Measurements from ENCODE around the gene SETD2. TPM values are rescaled to one million over a fixed set of nuclear protein-coding genes. Genes with fewer than 3 reads are reported as not detected.

Gene SETD2
- total RNA-seq, 1 experiment from 2014 or later, result 60.8 TPM

DNA sequence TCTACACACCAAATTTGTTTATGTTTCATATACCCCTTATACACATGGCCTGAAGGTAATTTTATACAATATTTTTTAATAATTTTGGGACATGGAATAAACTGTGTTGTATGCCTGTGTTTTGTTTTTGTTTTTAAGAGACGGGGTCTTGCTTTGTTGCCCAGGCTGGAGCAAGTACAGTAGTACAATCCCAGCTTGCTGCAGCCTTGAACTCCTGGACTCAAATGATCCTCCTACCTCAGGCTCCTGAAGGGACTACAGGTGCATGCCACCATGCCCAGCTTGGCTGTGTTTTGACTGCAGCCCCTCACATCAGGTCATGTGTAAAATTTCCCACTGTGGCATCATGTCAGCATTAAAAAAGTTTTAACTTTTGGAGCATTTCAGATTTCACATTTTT lies 18.6 kb downstream of the SETD2 start:
- no peak overlapping the region for H3K14ac ChIP-seq (ENCODE audit: insufficient read depth, low read length)
- Mint-ChIP-seq H3K27me3 (ENCODE audit: low read depth) (no peaks in the 10 kb centered on the region), H3K36me3 (ENCODE audit: insufficient read depth in 1 of 3, low read depth in 3 of 3) (peaks cover 0 to 4% (median 0%) of the 10 kb centered on the region in 3 experiments; a peak in 1 of 7 replicates), H3K27ac (no peak overlapping the region), H3K9me3 (no peaks in the 10 kb centered on the region), H3K4me3 (no peak overlapping the region), H3K4me1 (peaks cover 15 to 18% of the 10 kb centered on the region in 2 experiments)
- H3K27me3 ChIP-seq (ENCODE audit: insufficient read depth, low read length), result no peaks in the 10 kb centered on the region
- no peak overlapping the region for H4K8ac ChIP-seq (replicated peaks; ENCODE audit: insufficient read length, low read depth, low read length)
- no peak overlapping the region for H2BK5ac ChIP-seq (ENCODE audit: insufficient read length, low read length)
- no peak overlapping the region for H4K5ac ChIP-seq (ENCODE audit: insufficient read length, low read depth, low read length)
- no peak overlapping the region for H3K4me2 ChIP-seq (ENCODE audit: insufficient read depth, insufficient read length, low read length)
- H3K18ac ChIP-seq (ENCODE audit: insufficient read length, low read depth, low read length), result no peak overlapping the region
- H2AK5ac ChIP-seq (ENCODE audit: insufficient read length, low read length), result no peak overlapping the region
- no peak for DNase-seq
- H3K4ac ChIP-seq (ENCODE audit: low read depth, low read length), result no peak overlapping the region
- H3K4me1 ChIP-seq (ENCODE audit: insufficient read depth, low read length), result no peaks in the 10 kb centered on the region; the same call in 1 of the 2 replicates
- no CpG with 5 or more reads among the region's 1 CpG for WGBS (ENCODE audit: extremely low coverage, insufficient read length, low lambda C conversion rate)
- no peak overlapping the region for H2BK12ac ChIP-seq (ENCODE audit: insufficient read length, low read depth, low read length)
- no peak overlapping the region for H4K91ac ChIP-seq (ENCODE audit: insufficient read length, low read depth, low read length)
- H3T11ph ChIP-seq (ENCODE audit: low read length), result no peak overlapping the region
- H2BK15ac ChIP-seq (ENCODE audit: low read depth, low read length), result no peak overlapping the region
- H2BK120ac ChIP-seq (ENCODE audit: low read depth, low read length, poor library complexity, severe bottlenecking), result no peak overlapping the region
- H3K27ac ChIP-seq (ENCODE audit: insufficient read length, low read depth, low read length), result no peak overlapping the region
- no peaks in the 10 kb centered on the region for H3K9me3 ChIP-seq (ENCODE audit: control insufficient read depth, low read depth, low read length)
- peaks cover 30% of the 10 kb centered on the region; the same call in 1 of the 2 replicates for H3K79me2 ChIP-seq (ENCODE audit: insufficient read depth, low read length)
- TF ChIP-seq, protein P1, sequence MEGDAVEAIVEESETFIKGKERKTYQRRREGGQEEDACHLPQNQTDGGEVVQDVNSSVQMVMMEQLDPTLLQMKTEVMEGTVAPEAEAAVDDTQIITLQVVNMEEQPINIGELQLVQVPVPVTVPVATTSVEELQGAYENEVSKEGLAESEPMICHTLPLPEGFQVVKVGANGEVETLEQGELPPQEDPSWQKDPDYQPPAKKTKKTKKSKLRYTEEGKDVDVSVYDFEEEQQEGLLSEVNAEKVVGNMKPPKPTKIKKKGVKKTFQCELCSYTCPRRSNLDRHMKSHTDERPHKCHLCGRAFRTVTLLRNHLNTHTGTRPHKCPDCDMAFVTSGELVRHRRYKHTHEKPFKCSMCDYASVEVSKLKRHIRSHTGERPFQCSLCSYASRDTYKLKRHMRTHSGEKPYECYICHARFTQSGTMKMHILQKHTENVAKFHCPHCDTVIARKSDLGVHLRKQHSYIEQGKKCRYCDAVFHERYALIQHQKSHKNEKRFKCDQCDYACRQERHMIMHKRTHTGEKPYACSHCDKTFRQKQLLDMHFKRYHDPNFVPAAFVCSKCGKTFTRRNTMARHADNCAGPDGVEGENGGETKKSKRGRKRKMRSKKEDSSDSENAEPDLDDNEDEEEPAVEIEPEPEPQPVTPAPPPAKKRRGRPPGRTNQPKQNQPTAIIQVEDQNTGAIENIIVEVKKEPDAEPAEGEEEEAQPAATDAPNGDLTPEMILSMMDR (conservative IDR thresholded peaks at IDR 0.05), result no peak
- peaks cover 10% of the 10 kb centered on the region for H3K79me1 ChIP-seq (ENCODE audit: insufficient read depth, low read depth, low read length, poor library complexity, severe bottlenecking)
- no peaks in the 10 kb centered on the region for H4K20me1 ChIP-seq (ENCODE audit: control insufficient read depth, insufficient read depth, insufficient read length)
- no peak overlapping the region for H3K23ac ChIP-seq (ENCODE audit: insufficient read length, low read depth, low read length)
- H2AFZ ChIP-seq (ENCODE audit: low read length), result no peak overlapping the region
- H3K23me2 ChIP-seq (ENCODE audit: insufficient read length, low read depth, low read length, poor library complexity, severe bottlenecking), result no peaks in the 10 kb centered on the region
- no peak overlapping the region for H2BK20ac ChIP-seq (ENCODE audit: low read depth, low read length, poor library complexity, severe bottlenecking)
- H3K9ac ChIP-seq (ENCODE audit: extremely low read depth, insufficient read length, low read length), result no peak overlapping the region
- no peak overlapping the region for H3K56ac ChIP-seq (ENCODE audit: insufficient read length, low read depth, low read length)

All from H9 (cell line).